Stimulated activated CD8-positive, alpha-beta memory T cell treated with anti-CD3 and anti-CD28 coated beads, Interleukin-12 subunit alpha, Interleukin-12 subunit beta, amount 100 ng/mL, for 1 hour (primary cell): ENCODE results near the gene ZNF467.

Experiments
- DNase-seq: peaks from one replicate; pipeline ENCODE4 v3.0.0-alpha.2; 2020; ENCODE audit warnings: low read depth

ZNF467 gene, protein sequence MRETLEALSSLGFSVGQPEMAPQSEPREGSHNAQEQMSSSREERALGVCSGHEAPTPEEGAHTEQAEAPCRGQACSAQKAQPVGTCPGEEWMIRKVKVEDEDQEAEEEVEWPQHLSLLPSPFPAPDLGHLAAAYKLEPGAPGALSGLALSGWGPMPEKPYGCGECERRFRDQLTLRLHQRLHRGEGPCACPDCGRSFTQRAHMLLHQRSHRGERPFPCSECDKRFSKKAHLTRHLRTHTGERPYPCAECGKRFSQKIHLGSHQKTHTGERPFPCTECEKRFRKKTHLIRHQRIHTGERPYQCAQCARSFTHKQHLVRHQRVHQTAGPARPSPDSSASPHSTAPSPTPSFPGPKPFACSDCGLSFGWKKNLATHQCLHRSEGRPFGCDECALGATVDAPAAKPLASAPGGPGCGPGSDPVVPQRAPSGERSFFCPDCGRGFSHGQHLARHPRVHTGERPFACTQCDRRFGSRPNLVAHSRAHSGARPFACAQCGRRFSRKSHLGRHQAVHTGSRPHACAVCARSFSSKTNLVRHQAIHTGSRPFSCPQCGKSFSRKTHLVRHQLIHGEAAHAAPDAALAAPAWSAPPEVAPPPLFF

DNA sequence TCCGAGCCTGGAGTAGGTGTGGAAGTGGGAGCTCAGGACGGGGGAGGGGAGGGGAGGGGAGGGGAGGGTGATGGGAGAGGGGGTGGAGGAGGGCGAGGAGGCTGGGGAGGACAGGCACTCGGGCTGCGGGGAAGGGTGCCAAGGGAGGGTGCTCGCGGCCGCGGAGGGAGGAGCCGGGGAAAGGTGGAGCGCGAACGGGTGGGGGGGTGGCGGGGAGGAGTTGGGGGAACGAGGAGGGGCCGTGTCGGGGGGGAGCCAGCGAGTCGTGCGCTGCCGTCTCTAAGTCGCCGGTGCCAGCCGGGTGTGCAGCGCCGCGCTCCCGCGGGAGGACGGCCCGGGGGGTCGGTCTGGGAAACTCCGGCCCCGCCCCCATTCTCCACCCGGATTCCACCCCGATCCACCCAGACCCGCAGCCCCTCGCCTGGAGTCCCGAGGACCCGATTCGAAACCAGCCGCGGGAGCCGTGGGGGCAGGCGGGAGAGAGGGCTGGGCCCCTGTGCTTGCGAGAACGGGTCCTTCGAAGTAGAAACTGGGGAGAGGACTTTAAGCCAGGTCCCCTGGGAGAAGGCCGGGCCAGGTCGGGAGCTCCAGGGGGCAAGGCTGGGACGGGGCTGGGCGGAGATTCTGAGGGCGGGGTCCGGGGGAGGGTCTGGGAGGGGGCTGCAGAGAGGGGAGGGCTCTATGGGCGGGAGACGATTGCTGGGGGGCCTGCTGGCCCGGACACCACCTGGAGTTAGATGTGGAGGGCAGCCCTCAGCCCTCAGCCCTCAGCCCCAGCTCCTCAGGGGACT lies at the start of gene ZNF467:
ZNF467 (minus strand) TSS at position 143 of the 791 bp plus-strand sequence. CDS start 2,556 bp downstream, outside the sequence.
- no peak for DNase-seq

DNA sequence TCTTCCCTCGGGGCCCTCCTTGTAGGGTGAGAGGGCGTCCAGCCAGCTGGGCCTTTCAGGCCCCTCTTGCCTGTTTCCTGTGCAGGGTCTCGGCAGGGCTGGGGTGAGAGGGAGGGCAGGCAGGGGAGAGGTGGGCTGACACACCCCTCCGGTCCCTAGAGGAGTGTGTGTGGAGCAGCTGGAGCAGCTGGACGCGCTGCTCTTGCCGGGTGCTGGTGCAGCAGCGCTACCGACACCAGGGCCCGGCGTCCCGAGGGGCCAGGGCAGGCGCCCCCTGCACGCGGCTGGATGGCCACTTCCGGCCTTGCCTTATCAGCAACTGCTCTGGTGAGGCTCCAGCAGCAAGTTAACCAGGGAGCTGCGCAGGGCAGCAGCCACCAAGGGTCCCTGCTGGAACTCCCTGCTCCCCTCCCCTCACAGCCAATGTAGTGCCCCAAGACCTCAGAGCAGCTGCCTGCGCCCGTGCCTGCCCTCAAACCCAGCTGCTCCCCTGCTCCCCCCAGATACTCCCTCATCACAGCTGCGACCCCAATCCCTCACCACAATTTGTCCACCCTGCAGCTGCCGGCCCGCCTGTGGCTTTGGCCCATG lies 49.1 kb upstream of the ZNF467 start:
- DNase-seq: no peak

DNA sequence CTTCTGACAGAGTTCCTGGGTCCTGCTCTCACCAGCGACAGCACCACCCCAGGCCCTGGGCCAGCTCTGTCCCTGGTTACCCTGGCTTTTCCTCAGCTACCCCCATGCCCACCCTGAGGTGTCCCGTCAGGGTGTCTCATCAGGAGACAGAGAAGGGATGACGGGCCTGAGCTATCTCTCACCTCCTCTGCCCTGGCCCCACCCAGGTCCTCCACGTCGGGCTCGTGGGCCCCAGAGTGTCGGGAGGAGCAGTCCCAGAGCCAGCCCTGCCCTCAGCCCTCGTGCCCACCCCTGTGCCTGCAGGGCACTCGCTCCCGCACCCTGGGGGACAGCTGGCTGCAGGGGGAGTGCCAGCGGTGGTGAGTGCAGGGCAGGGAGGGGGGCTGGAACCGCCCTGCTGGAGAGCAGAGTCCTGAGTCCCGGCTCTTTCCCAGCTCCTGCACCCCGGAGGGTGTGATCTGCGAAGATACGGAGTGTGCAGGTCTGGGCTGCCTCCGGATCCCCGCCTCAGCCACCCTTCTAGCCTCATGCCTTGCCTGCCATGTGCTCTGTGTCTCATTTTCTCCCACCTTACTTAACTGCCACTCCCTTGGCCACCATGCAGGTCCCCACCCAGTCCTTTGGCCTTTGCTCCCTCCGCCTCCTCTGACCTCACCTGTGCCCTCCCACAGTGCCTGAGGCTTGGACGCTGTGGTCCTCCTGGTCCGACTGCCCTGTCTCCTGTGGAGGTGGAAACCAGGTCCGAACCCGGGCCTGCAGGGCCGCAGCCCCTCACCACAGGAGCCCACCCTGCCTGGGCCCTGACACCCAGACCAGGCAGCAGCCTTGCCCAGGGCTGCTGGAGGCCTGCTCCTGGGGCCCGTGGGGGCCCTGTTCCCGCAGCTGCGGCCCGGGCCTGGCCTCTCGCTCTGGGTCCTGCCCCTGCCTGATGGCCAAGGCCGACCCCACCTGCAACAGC lies 48.1 kb upstream of the ZNF467 start:
- no peak for DNase-seq

DNA sequence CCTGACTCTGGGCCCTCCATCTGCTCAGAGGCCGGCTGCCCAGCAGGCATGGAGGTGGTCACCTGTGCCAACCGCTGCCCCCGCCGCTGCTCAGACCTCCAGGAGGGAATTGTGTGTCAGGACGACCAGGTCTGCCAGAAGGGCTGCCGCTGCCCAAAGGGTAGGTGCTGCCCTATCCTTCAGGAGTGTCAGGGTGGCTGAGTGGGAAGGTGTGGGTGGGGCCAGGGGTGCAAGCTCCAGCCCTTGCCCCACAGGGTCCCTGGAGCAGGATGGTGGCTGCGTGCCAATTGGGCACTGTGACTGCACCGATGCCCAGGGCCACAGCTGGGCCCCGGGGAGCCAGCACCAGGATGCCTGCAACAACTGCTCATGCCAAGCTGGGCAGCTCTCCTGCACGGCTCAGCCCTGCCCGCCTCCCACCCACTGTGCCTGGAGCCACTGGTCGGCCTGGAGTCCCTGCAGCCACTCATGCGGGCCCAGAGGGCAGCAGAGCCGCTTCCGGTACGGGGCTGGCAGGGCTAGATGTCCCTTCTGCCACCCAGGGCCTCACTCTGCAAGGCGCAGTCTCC lies 47.3 kb upstream of the ZNF467 start:
- DNase-seq: no peak

DNA sequence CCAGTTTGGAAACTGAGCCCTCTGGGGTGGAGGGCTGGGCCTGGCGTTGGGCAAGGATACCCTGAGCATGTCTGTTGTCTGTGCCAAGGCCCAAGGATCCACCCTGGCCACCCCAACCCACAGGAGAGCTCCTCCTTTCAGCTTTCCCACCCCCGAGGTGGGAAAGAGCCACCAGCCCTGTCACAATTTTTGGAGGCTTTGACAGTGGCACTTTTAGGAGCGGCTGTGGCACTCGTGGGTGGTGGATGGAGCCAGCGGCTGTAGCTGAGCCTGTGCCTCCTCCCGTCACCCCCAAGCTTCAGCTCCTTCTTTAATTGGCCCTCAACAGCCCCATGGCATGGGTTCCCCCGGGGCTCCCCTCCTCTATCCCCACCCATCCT lies 46.6 kb upstream of the ZNF467 start:
- DNase-seq: no peak

DNA sequence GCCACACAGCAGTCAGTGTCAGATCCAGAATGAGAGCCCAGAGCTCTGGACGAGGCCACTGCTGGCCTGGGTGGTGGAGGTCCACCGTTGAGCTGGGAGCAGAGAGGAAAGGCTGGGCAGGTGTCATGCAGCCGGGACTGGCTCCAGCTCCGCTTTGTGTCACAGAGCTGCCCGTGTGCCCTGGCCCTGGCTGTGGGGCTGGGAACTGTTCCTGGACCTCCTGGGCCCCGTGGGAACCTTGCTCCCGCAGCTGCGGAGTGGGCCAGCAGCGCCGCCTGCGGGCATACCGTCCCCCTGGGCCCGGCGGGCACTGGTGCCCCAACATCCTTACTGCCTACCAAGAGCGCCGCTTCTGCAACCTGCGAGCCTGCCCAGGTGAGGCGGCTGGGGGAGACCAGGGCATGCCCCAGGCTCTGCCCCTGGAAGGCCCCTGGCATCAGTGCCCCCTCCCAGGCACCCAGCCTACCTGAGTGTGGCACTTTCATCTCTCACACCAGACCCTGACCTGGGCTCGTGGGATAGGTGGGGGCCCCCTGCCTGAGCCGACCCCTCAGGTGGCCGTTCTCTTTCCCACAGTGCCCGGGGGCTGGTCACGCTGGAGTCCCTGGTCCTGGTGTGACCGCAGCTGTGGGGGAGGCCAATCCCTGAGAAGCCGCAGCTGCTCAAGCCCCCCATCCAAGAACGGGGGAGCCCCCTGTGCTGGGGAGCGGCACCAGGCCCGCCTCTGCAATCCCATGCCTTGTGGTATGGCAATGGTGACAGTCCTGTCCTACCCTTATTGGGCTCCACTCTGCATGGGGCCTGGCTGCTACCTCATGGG lies 46.0 kb upstream of the ZNF467 start:
- DNase-seq: no peak

DNA sequence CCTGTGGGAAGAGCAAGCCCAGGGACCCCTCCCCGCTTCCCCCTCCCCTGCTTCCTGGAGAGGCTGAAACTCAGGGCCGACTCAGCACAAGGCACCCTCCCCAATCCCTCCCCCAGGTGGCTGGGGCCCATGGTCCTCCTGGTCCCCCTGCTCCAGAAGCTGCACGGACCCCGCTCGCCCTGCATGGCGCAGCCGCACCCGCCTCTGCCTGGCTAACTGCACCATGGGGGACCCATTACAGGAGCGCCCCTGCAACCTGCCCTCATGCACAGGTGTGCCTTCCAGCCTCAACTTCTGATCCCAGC lies 45.1 kb upstream of the ZNF467 start:
- no peak for DNase-seq

DNA sequence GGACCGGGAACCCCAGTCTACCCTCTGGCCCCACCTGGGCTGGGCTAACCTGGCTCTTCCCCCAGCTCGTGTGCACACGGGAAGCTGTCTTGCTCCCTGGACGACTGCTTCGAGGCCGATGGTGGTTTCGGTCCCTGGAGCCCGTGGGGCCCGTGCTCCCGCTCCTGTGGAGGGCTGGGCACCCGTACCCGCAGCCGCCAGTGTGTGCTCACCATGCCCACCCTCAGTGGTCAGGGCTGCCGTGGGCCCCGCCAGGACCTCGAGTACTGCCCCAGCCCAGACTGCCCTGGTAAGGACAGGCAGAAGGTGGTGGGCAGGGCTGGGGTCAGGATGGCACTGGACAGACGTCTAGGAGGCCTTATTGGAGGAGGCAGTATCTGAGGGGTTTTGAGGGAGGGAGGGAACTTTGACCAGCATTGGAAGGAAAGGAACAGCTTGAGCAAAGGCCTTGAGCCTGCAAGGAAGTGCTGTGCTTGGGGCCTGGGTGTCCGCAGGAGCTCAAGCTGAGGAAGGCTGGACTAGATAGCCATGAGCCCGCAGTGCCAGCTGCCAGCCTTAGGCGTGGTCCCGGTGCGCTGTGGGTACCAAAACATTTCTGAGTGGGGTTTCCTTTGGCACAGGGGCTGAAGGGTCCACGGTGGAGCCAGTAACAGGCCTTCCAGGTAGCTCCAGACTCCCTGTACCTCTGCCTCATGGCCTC lies 44.6 kb upstream of the ZNF467 start:
- DNase-seq: no peak

DNA sequence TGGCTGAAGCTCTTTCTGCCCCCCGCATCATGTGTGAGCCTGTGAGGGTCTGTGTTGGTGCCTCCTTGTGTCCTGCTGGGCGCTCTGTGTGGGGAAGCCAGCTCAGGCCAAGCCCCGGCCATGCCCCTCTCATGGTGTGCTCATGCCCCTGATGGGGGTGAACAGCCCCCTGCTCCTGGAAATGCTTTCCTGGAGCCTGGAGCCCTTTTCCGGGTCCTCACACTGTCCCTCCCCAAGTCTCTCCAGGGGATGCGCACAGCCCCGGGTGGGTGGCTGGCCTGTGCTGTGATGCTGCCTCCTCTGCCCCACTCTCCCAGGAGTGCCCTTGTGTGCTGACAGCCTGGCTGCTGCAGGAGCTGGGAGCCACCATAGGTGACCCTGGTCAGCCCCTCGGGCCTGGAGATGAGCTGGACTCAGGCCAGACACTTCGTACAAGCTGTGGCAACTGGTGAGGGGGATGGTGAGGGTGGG lies 43.9 kb upstream of the ZNF467 start:
- DNase-seq: no peak

DNA sequence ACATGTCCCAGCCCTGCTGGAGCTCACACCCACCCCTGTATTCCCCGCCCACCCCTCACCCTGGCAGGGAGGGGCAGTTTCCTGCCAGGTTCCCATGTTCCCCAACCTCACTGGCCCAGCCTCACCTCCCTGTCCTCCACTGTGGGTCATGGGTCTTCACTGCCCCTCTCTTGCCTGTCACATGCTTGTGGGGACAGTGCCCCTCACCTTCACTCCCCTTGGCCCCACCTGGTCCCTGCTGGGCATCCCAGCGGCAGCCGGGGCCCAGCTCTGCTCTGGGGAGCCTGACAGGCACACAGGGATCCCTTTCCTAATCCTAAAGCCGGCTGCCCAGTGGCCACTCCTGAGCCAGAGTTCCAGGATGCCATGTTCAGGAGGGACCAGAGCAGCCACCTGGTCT lies 43.4 kb upstream of the ZNF467 start:
- DNase-seq: no peak

DNA sequence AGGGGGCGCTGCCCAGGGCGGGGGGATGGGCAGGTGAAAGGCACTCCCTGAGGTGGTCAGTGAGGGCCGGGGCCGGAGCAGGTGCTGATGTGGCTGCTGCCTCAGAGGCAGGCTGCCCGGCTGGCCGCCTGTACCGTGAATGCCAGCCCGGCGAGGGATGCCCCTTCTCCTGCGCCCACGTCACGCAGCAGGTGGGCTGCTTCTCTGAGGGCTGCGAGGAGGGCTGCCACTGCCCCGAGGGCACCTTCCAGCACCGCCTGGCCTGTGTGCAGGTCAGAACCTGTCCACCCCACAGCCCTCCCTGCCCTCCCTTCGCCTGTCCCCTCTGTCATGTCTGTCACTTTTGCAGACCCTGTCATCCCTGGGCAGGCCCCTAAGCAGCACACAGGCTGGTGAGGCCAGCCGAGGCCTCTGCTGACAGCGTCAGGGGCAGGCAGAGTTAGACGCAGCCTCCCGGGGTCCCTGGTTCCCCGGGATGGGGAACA lies 42.9 kb upstream of the ZNF467 start:
- no peak for DNase-seq

DNA sequence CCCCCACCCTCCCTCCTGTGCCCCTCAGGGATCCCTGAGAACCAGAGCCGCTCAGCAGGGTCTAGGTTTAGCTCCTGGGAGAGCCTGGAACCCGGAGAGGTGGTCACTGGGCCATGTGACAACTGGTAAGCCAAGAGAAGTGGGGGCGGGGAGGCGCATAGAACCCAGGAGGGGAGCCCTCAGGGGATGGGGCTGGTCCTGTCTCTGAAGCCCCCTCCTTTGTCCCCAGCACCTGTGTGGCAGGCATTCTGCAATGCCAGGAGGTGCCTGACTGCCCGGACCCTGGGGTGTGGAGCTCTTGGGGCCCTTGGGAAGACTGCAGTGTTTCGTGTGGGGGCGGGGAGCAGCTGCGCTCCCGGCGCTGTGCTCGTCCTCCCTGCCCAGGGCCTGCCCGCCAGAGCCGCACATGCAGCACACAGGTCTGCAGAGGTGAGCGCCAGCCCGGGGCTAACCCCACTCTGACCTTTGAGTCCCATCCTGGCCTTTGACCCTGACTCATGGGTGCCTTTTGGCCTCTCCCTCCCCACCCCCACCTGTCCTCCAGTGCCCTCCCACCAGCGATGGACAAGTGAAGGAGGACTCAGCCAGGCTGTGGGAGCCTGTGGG lies 42.4 kb upstream of the ZNF467 start:
- no peak for DNase-seq

DNA sequence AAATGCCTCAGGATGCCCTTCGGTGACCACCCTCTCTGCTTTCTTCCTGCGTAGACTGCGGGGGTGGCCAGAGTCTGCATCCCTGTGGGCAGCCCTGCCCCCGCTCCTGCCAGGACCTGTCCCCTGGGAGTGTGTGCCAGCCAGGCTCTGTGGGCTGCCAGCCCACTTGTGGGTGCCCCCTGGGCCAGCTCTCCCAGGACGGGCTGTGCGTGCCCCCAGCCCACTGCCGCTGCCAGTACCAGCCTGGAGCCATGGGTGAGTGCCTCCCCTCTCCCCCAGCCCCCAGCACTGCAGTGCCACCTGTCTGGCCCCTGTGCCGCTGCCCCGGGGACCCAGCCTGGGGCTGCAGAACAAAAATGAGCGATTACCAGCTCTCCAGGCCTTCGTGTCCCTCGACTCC lies 41.7 kb upstream of the ZNF467 start:
- no peak for DNase-seq

DNA sequence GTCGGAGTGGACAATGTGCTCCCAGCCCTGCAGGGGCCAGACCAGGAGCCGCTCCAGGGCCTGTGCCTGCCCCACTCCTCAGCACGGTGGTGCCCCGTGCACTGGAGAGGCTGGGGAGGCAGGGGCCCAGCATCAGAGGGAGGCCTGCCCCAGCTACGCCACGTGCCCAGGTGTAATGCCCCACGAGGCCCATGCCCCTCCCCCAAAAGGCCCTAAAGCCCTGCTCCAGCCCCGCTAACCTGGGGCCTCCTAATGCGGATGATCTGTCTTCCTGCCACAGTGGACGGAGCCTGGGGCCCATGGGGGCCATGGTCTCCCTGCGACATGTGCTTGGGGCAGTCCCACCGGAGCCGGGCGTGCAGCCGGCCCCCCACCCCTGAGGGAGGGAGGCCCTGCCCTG lies 41.1 kb upstream of the ZNF467 start:
- DNase-seq: no peak

DNA sequence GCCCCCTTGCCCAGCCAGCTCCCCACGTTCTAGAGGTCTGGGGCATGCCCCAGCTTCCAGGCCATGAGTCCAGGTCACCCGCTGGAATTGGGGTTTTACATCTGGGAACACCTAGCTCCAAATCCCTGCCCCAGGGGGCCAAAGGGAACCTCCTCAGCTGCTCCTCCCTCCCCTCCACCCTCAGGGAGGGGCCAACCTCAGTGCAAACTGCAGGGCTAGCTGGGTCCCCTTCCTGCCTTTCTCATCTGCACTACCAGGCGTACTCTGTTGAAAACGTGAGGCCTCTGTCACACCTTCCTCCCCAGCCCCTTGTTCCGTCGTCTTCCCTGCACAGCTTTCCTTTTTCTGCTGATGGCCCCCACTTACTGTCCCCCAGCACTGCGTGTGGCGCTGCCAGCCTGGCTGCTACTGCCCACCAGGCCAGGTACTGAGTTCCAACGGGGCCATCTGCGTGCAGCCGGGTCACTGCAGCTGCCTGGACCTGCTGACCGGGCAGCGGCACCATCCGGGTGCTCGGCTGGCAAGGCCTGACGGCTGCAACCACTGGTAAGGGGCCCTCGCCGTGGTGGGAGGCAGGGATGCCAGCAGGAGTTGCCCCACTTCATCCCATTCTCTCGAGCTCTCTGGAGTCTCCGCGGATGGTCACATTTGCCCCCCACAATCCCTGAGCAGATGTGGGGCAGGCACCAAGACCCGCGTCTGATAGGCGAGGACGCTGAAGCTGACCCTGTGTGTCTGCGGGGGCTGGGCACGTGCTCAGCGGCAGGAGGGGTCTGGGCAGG lies 40.1 kb upstream of the ZNF467 start:
- no peak for DNase-seq

DNA sequence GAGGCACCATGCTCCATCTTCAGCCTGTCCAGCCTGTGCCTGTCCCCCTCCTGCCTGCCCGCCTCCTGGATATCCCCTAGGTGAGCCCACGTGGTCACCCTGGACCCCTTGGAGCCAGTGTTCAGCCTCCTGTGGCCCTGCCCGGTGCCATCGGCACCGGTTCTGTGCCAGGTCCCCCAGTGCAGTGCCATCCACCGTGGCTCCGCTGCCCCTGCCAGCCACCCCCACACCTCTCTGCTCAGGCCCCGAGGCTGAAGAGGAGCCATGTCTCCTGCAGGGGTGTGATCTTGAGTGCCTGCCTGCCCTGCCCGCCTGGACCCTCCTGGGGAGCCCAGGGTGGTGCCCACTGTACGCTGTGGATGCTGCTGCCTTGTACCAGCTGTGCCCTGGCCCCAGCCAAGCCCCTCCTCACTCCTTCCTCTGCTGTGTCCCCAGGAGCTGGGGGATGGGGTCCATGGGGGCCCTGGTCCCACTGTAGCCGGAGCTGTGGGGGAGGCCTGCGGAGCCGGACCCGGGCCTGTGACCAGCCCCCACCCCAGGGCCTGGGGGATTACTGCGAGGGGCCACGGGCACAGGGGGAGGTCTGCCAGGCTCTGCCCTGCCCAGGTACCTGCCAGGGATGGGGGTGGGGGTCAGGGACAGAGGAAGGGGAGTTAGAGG lies 38.6 kb upstream of the ZNF467 start:
- no peak for DNase-seq

DNA sequence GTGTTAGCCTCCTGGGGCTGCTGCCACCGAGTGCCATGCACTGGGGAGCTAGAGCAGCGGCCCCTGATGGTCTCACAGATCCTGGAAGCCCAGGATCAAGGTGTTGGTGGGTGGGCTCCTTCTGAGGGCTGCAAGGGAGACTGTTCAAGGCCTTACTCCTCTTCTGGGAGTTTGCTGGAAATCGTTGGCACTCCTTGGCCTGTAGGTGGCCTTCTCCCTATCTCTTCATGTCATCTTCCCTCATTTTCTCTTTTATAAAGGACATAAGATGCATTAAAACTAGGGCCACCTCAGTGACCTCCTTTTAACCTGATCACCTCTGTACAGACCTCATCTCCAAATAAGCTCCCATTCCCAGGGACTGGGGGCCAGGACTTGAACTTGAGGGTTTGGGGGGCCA lies 37.8 kb upstream of the ZNF467 start:
- DNase-seq: no peak

DNA sequence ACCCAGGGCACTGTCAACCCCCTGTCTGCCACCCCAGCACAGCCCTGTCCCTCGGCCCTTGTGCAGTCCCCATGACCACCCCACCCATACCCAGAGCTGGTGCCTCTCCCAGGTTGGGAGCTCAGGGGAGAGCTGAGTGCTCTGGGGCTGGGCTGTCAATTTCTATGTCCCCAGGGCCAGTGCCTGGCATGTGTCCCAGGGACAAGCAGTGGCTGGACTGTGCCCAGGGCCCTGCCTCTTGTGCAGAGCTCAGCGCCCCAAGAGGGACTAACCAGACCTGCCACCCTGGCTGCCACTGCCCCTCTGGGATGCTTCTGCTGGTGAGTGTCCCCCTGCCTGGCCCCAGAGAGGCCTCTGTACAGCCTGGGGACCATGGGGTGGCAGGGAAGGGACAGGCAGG lies 35.8 kb upstream of the ZNF467 start:
- no peak for DNase-seq
